ENCODE results near the gene CYB561.

The CYB561 gene

DNA sequence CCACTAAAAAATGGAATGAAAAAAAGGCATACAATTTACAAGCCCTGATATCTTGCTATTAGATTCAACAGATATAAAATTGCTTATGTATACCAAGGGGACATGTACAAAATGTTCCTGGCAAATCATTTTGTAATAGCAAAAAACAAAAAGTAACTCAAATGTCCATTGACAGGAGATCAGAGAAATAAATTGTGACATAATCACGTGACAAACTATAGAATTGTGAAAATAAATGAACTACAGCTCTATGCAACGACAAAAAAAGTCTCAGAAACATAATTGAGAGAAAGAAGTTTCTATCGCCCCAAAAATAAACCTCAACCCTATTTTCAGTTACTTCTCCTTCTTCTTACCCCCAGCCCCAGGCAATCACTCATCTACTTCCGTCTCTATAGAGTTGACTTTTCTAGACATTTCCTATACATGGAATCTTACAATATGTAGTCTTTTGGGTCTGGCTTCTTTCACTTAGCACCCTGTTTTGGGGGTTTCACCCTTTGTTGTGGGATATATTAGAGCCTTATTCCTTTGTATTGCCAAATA, 18.7 kb upstream of the CYB561 start:
- H3K4me3 ChIP-seq (ENCODE audit: low read length, poor library complexity, severe bottlenecking), result no peak overlapping the region
- no peak for TF ChIP-seq EZH2phosphoT487 (IDR thresholded peaks at IDR 0.05; ENCODE audit: borderline replicate concordance)
- no peaks in the 10 kb centered on the region for H3F3A ChIP-seq (ENCODE audit: low read depth)
- H3K9me3 ChIP-seq (ENCODE audit: insufficient read depth, low read depth, low read length), result no peaks in the 10 kb centered on the region
- no peak overlapping the region for H3K4me2 ChIP-seq (ENCODE audit: low read depth, low read length, poor library complexity, severe bottlenecking)
- no peak overlapping the region for H3K9ac ChIP-seq (ENCODE audit: low read depth, low read length, poor library complexity, severe bottlenecking)
- no peak overlapping the region for H2AFZ ChIP-seq (ENCODE audit: low read length)
- H3K27me3 ChIP-seq (ENCODE audit: insufficient read depth, low read length, poor library complexity, severe bottlenecking), result no peaks in the 10 kb centered on the region
- H4K20me1 ChIP-seq (ENCODE audit: insufficient read depth, low read length, poor library complexity, severe bottlenecking), result no peaks in the 10 kb centered on the region
- H3K9me2 ChIP-seq (replicated peaks; ENCODE audit: low read depth, low read length), result no peaks in the 10 kb centered on the region
- no peaks in the 10 kb centered on the region for H3K79me2 ChIP-seq (ENCODE audit: insufficient read depth, low read length)
- H3K4me1 ChIP-seq (ENCODE audit: insufficient read depth, low read length, poor library complexity, severe bottlenecking), result no peaks in the 10 kb centered on the region
- no peaks in the 10 kb centered on the region for H3K36me3 ChIP-seq (ENCODE audit: insufficient read depth, low read length)

DNA sequence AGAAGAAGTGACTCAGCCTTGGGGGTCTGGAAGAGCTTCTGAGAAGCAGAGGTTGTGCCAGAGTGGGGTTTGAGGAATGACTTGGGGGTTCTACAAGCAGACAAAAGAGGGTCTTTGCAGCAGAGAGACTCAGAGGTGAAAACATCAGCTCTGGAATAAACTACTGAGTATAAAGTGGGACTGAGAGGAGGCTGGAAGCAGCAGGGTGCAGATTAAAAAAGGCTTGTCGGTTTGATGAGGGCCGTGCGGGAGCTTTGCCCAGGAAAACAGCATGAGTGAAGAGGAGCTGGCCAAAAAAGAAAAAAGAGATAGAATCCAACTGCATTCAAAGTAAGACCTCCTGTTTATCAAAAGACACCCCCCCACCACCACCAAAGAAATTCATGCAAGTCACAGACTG, 17.7 kb upstream of the CYB561 start:
- Histone ChIP-seq H3K9me3 (ENCODE audit: insufficient read depth, low read depth, low read length) (no peaks in the 10 kb centered on the region), H3K4me1 (ENCODE audit: insufficient read depth, low read length, poor library complexity, severe bottlenecking) (no peaks in the 10 kb centered on the region), H3K4me3 (ENCODE audit: low read length, poor library complexity, severe bottlenecking) (no peak overlapping the region), H3K4me2 (ENCODE audit: low read depth, low read length, poor library complexity, severe bottlenecking) (no peak overlapping the region), H3K36me3 (ENCODE audit: insufficient read depth, low read length) (no peaks in the 10 kb centered on the region), H3K9me2 (replicated peaks; ENCODE audit: low read depth, low read length) (no peaks in the 10 kb centered on the region), H3F3A (ENCODE audit: low read depth) (no peaks in the 10 kb centered on the region), H3K27me3 (ENCODE audit: insufficient read depth, low read length, poor library complexity, severe bottlenecking) (no peaks in the 10 kb centered on the region), H3K9ac (ENCODE audit: low read depth, low read length, poor library complexity, severe bottlenecking) (no peak overlapping the region), H3K79me2 (ENCODE audit: insufficient read depth, low read length) (no peaks in the 10 kb centered on the region), H4K20me1 (ENCODE audit: insufficient read depth, low read length, poor library complexity, severe bottlenecking) (no peaks in the 10 kb centered on the region), H2AFZ (ENCODE audit: low read length) (no peak overlapping the region)
- TF ChIP-seq EZH2phosphoT487 (IDR thresholded peaks at IDR 0.05; ENCODE audit: borderline replicate concordance), result no peak
- TF ChIP-seq, protein P1, sequence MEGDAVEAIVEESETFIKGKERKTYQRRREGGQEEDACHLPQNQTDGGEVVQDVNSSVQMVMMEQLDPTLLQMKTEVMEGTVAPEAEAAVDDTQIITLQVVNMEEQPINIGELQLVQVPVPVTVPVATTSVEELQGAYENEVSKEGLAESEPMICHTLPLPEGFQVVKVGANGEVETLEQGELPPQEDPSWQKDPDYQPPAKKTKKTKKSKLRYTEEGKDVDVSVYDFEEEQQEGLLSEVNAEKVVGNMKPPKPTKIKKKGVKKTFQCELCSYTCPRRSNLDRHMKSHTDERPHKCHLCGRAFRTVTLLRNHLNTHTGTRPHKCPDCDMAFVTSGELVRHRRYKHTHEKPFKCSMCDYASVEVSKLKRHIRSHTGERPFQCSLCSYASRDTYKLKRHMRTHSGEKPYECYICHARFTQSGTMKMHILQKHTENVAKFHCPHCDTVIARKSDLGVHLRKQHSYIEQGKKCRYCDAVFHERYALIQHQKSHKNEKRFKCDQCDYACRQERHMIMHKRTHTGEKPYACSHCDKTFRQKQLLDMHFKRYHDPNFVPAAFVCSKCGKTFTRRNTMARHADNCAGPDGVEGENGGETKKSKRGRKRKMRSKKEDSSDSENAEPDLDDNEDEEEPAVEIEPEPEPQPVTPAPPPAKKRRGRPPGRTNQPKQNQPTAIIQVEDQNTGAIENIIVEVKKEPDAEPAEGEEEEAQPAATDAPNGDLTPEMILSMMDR (conservative IDR thresholded peaks at IDR 0.05; ENCODE audit: low read length), result no peak

DNA sequence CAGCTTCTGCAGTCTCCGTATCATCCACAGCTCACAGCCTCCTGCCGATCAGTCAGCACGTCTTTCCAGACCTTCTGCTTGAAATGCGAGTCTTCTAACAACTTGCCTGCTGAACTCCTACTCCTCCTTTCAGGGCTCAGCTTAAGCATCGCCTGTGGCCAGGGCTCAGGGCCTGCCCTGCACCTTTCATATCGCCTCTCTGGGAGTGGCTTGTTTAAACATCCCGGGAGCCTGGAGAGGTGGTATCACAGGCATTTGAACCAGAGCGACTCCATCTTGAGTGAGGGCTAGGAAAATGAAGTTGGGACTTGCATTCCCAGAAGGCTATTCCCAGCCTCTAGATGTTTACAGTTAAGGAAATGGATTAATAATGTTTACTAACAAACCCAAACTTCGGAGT, 13.9 kb upstream of the CYB561 start:
- H4K20me1 ChIP-seq (ENCODE audit: insufficient read depth, low read length, poor library complexity, severe bottlenecking), result no peaks in the 10 kb centered on the region
- H3K4me3 ChIP-seq (ENCODE audit: low read length, poor library complexity, severe bottlenecking), result no peak overlapping the region
- no peaks in the 10 kb centered on the region for H3K9me2 ChIP-seq (replicated peaks; ENCODE audit: low read depth, low read length)
- no peak overlapping the region for H2AFZ ChIP-seq (ENCODE audit: low read length)
- TF ChIP-seq, protein P1 (conservative IDR thresholded peaks at IDR 0.05; ENCODE audit: low read length), result no peak
- no peak for TF ChIP-seq EZH2phosphoT487 (IDR thresholded peaks at IDR 0.05; ENCODE audit: borderline replicate concordance)
- H3K27me3 ChIP-seq (ENCODE audit: insufficient read depth, low read length, poor library complexity, severe bottlenecking), result no peaks in the 10 kb centered on the region
- H3K79me2 ChIP-seq (ENCODE audit: insufficient read depth, low read length), result no peaks in the 10 kb centered on the region
- no peaks in the 10 kb centered on the region for H3F3A ChIP-seq (ENCODE audit: low read depth)
- no peaks in the 10 kb centered on the region for H3K36me3 ChIP-seq (ENCODE audit: insufficient read depth, low read length)
- no peaks in the 10 kb centered on the region for H3K9me3 ChIP-seq (ENCODE audit: insufficient read depth, low read depth, low read length)
- no peak overlapping the region for H3K9ac ChIP-seq (ENCODE audit: low read depth, low read length, poor library complexity, severe bottlenecking)
- H3K4me2 ChIP-seq (ENCODE audit: low read depth, low read length, poor library complexity, severe bottlenecking), result no peak overlapping the region
- H3K4me1 ChIP-seq (ENCODE audit: insufficient read depth, low read length, poor library complexity, severe bottlenecking), result peaks cover 5% of the 10 kb centered on the region

DNA sequence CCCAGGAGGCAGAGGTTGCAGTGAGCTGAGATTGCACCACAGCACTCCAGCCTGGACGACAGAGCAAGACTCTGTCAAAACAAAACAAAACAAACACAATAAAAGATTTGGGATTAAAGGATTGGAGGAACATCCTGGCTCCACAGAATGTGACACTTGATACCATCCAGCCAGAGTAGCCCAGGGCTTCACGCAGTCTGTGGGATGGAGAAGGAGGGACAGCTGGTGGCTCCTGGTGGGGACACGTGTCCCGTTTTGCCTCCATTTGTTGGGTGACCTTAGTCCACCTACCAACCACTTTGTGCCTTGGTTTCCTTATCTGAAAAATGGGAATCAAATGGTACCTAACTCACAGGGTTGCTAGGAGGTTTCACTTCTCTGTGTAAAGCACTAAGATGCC, 12.4 kb upstream of the CYB561 start:
- Histone ChIP-seq H3K9ac (ENCODE audit: low read depth, low read length, poor library complexity, severe bottlenecking) (no peak overlapping the region), H3K4me3 (ENCODE audit: low read length, poor library complexity, severe bottlenecking) (no peak overlapping the region), H3K27me3 (ENCODE audit: insufficient read depth, low read length, poor library complexity, severe bottlenecking) (no peaks in the 10 kb centered on the region), H3K79me2 (ENCODE audit: insufficient read depth, low read length) (no peaks in the 10 kb centered on the region), H2AFZ (ENCODE audit: low read length) (no peak overlapping the region), H3K4me2 (ENCODE audit: low read depth, low read length, poor library complexity, severe bottlenecking) (no peak overlapping the region), H3K9me2 (replicated peaks; ENCODE audit: low read depth, low read length) (no peaks in the 10 kb centered on the region), H3K4me1 (ENCODE audit: insufficient read depth, low read length, poor library complexity, severe bottlenecking) (peaks cover 7% of the 10 kb centered on the region), H3K9me3 (ENCODE audit: insufficient read depth, low read depth, low read length) (no peaks in the 10 kb centered on the region), H3F3A (ENCODE audit: low read depth) (no peaks in the 10 kb centered on the region), H3K36me3 (ENCODE audit: insufficient read depth, low read length) (no peaks in the 10 kb centered on the region), H4K20me1 (ENCODE audit: insufficient read depth, low read length, poor library complexity, severe bottlenecking) (no peaks in the 10 kb centered on the region)
- TF ChIP-seq, protein P1 (conservative IDR thresholded peaks at IDR 0.05; ENCODE audit: low read length), result no peak
- TF ChIP-seq EZH2phosphoT487 (IDR thresholded peaks at IDR 0.05; ENCODE audit: borderline replicate concordance), result no peak

Data from Loucy (cell line).